Measurements from ENCODE around the gene WASF3. TPM values are rescaled to one million over a fixed set of nuclear protein-coding genes. Genes with fewer than 3 reads are reported as not detected.

Gene WASF3
- total RNA-seq, 1 experiment from 2014 or later = not detected

DNA sequence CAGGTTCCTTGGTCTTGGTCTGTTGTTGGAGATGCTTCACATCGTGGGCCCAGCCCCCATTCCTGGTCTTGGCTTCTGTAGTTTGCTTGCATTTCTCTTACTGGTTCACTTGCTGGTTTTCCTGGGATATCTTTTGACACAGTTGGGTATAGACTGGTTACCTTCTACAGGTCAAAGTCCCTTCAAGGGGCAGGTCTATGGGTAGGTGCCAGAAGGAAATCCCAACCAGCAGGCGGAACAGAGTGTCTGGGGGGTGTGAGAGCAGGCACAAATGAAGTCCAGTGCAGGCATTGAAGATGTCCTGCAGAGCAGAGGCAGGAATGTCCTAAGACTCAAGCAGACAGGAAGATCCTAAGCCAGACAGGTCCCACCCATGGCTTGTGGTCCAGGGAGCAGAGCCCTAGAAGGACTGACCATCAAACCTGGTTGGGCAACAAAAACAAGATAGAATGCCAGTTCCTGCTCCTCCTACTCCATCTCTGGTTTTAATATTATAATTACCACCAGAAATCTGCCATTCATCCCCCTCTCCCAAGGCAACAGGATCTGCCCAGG, 17.7 kb upstream of the WASF3 start:
- DNase-seq = no peak

DNA sequence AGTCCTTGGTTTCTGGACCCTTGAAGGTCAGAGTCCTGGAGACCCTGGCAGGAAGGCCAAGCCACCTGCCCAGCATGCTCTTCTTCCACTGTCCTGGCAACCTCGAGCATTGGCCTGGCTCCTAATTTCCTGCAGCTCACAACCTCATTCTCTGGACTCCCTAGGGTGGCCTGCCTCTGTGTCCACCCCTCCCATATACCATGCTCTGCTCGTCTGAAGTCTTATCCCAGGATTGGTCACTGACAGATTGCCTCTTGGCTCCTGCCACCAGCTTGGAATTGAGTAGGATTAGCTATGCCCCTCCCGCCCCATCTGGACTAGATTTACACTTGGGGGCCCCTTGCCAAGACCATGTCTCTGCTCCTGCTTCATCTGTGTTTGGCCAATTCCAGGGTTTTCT, 17.1 kb upstream of the WASF3 start:
- Histone ChIP-seq H2AFZ (ENCODE audit: low read length) (no peak overlapping the region), H3K9me2 (replicated peaks; ENCODE audit: insufficient read depth, low read length) (no peaks in the 10 kb centered on the region), H3K9ac (ENCODE audit: low read length) (no peak overlapping the region), H3K79me2 (ENCODE audit: low read length) (no peaks in the 10 kb centered on the region), H3K27ac (ENCODE audit: low read length) (no peak overlapping the region), H3K9me3 (ENCODE audit: low read length) (no peaks in the 10 kb centered on the region), H3K36me3 (ENCODE audit: insufficient read depth, low read length) (no peaks in the 10 kb centered on the region), H3K4me2 (ENCODE audit: low read depth, low read length, poor library complexity, severe bottlenecking) (no peak overlapping the region), H4K20me1 (ENCODE audit: insufficient read depth, low read depth, low read length) (no peaks in the 10 kb centered on the region), H3K4me1 (ENCODE audit: low read length) (no peaks in the 10 kb centered on the region), H3K27me3 (ENCODE audit: low read length) (no peaks in the 10 kb centered on the region), H3K4me3 (ENCODE audit: low read length) (no peak overlapping the region)
- DNase-seq = no peak

More for the DNA sequence above, 17.7 kb upstream of the WASF3 start:
- no peaks in the 10 kb centered on the region for H3K4me1 ChIP-seq (ENCODE audit: low read length)
- no peaks in the 10 kb centered on the region for H3K9me2 ChIP-seq (replicated peaks; ENCODE audit: insufficient read depth, low read length)
- H3K4me2 ChIP-seq (ENCODE audit: low read depth, low read length, poor library complexity, severe bottlenecking) = no peak overlapping the region
- H3K36me3 ChIP-seq (ENCODE audit: insufficient read depth, low read length) = no peaks in the 10 kb centered on the region
- H3K79me2 ChIP-seq (ENCODE audit: low read length) = no peaks in the 10 kb centered on the region
- no peak overlapping the region for H3K27ac ChIP-seq (ENCODE audit: low read length)
- H3K9ac ChIP-seq (ENCODE audit: low read length) = no peak overlapping the region
- no peaks in the 10 kb centered on the region for H3K9me3 ChIP-seq (ENCODE audit: low read length)
- no peaks in the 10 kb centered on the region for H3K27me3 ChIP-seq (ENCODE audit: low read length)
- H2AFZ ChIP-seq (ENCODE audit: low read length) = no peak overlapping the region
- no peak overlapping the region for H3K4me3 ChIP-seq (ENCODE audit: low read length)
- H4K20me1 ChIP-seq (ENCODE audit: insufficient read depth, low read depth, low read length) = no peaks in the 10 kb centered on the region

DNA sequence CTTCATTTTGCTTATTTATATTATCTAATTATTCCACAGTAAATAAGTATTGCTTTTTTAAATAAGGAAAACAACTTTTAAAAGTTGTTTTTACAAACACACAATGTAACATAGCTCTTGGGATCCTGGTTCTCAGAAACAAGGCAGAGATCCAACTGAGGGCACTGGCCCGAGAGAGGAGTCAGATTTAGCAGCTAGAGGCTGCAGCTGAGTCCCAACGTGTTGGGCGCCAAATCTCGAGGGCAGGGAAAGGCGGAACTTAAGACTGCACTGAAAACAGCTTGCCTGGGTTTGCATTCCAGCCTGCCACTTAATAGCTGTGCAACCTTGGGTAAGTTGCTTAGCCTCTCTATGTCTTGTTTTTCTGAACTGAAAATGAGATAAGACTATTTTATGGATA, 16.4 kb upstream of the WASF3 start:
- Histone ChIP-seq H3K27ac (ENCODE audit: low read length) (no peak overlapping the region), H2AFZ (ENCODE audit: low read length) (no peak overlapping the region), H3K9me2 (replicated peaks; ENCODE audit: insufficient read depth, low read length) (no peaks in the 10 kb centered on the region), H3K9me3 (ENCODE audit: low read length) (no peaks in the 10 kb centered on the region), H4K20me1 (ENCODE audit: insufficient read depth, low read depth, low read length) (no peaks in the 10 kb centered on the region), H3K4me2 (ENCODE audit: low read depth, low read length, poor library complexity, severe bottlenecking) (no peak overlapping the region), H3K4me1 (ENCODE audit: low read length) (no peaks in the 10 kb centered on the region), H3K36me3 (ENCODE audit: insufficient read depth, low read length) (no peaks in the 10 kb centered on the region), H3K4me3 (ENCODE audit: low read length) (no peak overlapping the region), H3K79me2 (ENCODE audit: low read length) (no peaks in the 10 kb centered on the region), H3K27me3 (ENCODE audit: low read length) (no peaks in the 10 kb centered on the region), H3K9ac (ENCODE audit: low read length) (no peak overlapping the region)
- DNase-seq = no peak

DNA sequence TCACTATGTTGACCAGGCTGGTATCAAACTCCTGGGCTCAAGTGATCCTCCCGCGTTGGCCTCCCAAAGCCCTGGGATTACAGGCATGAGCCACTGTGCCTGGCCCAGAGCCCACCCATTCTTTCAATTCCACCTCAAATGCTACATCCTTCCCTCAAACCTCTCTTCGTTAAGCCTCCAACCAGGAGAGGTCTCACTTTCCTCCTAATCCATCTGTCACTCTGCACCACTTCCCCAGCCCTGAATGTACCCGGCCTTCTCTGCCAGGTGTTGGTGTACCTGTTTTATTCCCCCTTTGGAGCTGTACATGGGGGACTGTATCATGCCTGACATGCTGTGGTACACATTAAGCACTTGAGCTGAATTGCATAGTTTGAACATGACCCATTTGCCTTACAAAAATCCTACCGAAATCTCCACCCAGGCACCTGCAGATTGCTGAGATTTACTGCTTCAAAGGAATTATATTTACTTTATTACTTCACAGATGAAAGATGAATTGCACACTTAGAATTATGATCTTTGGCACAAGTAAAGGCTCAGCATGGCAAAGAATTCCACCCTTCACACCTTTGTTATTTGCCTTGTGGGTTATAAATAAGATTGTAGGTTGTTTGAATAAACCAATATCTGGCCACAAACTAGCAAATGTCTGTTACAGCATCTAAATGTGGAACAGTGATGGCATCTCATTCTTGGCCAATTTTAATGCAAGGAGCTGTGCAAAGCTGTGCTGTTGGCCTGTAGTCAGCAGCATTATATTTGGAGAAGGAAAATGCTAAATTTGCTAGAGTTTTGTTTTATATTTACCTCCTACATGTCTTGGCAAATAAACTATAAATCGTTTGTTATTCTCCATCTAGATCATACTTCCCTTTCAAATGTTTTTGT, 15.6 kb upstream of the WASF3 start:
- H3K4me1 ChIP-seq (ENCODE audit: low read length) = no peaks in the 10 kb centered on the region
- no peak overlapping the region for H3K4me2 ChIP-seq (ENCODE audit: low read depth, low read length, poor library complexity, severe bottlenecking)
- no peaks in the 10 kb centered on the region for H3K36me3 ChIP-seq (ENCODE audit: insufficient read depth, low read length)
- H2AFZ ChIP-seq (ENCODE audit: low read length) = no peak overlapping the region
- H3K79me2 ChIP-seq (ENCODE audit: low read length) = no peaks in the 10 kb centered on the region
- H3K9me2 ChIP-seq (replicated peaks; ENCODE audit: insufficient read depth, low read length) = no peaks in the 10 kb centered on the region
- H3K9me3 ChIP-seq (ENCODE audit: low read length) = no peaks in the 10 kb centered on the region
- H3K4me3 ChIP-seq (ENCODE audit: low read length) = no peak overlapping the region
- H3K9ac ChIP-seq (ENCODE audit: low read length) = no peak overlapping the region
- DNase-seq = no peak
- H4K20me1 ChIP-seq (ENCODE audit: insufficient read depth, low read depth, low read length) = no peaks in the 10 kb centered on the region
- H3K27me3 ChIP-seq (ENCODE audit: low read length) = no peaks in the 10 kb centered on the region
- H3K27ac ChIP-seq (ENCODE audit: low read length) = no peak overlapping the region

DNA sequence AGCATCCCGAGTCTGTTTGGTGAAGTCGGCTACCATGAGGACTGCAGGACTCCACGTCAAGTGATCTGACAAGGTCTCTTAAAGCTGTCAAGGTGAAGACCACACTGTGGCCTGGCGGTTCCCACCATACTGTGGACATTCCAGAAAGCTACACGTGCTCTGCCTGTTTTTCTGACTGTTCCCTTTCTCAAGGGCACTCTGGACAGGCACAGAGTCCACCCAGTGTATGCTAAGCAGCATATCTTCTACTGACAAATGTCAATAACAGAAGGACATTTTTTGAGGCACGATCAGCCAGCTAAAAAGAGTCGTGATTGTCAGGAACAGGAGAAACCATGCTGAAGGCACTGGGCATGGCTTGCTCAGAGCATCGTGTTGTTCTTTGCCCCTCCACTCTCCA, 12.8 kb upstream of the WASF3 start:
- no peaks in the 10 kb centered on the region for H4K20me1 ChIP-seq (ENCODE audit: insufficient read depth, low read depth, low read length)

DNA sequence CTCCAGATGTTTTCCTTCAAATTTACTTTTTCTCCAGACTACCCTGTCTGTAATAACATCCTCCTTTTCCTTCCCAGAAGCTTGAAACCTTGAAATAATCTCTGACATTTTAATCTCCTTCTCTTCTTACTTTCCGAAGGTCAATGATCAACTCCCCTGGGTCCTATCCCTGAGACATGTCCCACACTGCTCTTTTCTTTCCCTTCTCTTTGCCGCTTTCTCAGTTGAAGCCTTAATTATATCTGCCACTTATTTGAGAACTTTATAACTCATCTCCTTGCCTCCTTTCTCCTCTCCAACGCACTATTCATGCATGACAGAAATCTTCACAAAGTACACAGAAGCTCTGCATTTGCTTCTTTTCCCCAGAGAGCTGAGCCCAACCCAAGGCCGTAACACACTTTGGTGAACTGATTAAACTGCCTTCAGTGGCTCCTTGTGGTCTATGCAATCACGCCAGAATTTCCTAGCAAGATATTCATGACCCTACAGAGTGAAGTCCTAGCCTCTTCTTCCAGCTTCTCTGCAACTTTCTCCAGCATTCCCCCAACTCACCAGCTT, 9.2 kb upstream of the WASF3 start:
- H3K27me3 ChIP-seq (ENCODE audit: low read length) = no peaks in the 10 kb centered on the region
- H2AFZ ChIP-seq (ENCODE audit: low read length) = no peak overlapping the region
- no peaks in the 10 kb centered on the region for H3K79me2 ChIP-seq (ENCODE audit: low read length)

More for the DNA sequence above, 12.8 kb upstream of the WASF3 start:
- Histone ChIP-seq H3K9me3 (ENCODE audit: low read length) (no peaks in the 10 kb centered on the region), H3K4me3 (ENCODE audit: low read length) (no peak overlapping the region), H3K79me2 (ENCODE audit: low read length) (no peaks in the 10 kb centered on the region), H3K27ac (ENCODE audit: low read length) (no peak overlapping the region), H3K27me3 (ENCODE audit: low read length) (no peaks in the 10 kb centered on the region), H3K9ac (ENCODE audit: low read length) (no peak overlapping the region), H2AFZ (ENCODE audit: low read length) (no peak overlapping the region), H3K4me2 (ENCODE audit: low read depth, low read length, poor library complexity, severe bottlenecking) (no peak overlapping the region), H3K9me2 (replicated peaks; ENCODE audit: insufficient read depth, low read length) (no peaks in the 10 kb centered on the region), H3K36me3 (ENCODE audit: insufficient read depth, low read length) (no peaks in the 10 kb centered on the region), H3K4me1 (ENCODE audit: low read length) (no peaks in the 10 kb centered on the region)
- no peak for DNase-seq

DNA sequence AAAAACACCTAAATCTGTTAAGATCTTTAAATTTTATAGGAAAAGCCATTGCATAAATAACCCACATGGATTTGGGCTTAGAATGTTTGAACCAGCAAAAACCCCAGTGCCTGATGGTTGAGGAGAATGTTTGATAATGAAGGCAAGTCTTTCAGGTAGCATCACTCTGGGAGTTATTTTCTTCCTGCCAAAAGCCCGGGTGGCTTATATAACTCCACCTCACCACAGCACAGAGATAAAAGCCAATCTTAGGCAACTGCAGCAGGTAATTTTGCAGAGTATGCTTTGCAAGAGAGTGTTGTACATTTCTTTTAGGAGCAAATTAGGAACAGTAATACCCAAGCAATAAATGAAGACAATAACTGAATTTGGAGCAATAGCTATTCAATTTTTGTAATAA, 7.8 kb upstream of the WASF3 start:
- Histone ChIP-seq H2AFZ (ENCODE audit: low read length) (no peak overlapping the region), H3K27ac (ENCODE audit: low read length) (no peak overlapping the region), H4K20me1 (ENCODE audit: insufficient read depth, low read depth, low read length) (no peaks in the 10 kb centered on the region), H3K4me1 (ENCODE audit: low read length) (no peaks in the 10 kb centered on the region), H3K4me2 (ENCODE audit: low read depth, low read length, poor library complexity, severe bottlenecking) (no peak overlapping the region), H3K36me3 (ENCODE audit: insufficient read depth, low read length) (no peaks in the 10 kb centered on the region), H3K4me3 (ENCODE audit: low read length) (no peak overlapping the region), H3K9me3 (ENCODE audit: low read length) (no peaks in the 10 kb centered on the region), H3K9ac (ENCODE audit: low read length) (no peak overlapping the region), H3K9me2 (replicated peaks; ENCODE audit: insufficient read depth, low read length) (no peaks in the 10 kb centered on the region), H3K79me2 (ENCODE audit: low read length) (no peaks in the 10 kb centered on the region), H3K27me3 (ENCODE audit: low read length) (no peaks in the 10 kb centered on the region)
- no peak for DNase-seq

More for the DNA sequence above, 9.2 kb upstream of the WASF3 start:
- Histone ChIP-seq H3K36me3 (ENCODE audit: insufficient read depth, low read length) (no peaks in the 10 kb centered on the region), H3K9me3 (ENCODE audit: low read length) (no peaks in the 10 kb centered on the region), H4K20me1 (ENCODE audit: insufficient read depth, low read depth, low read length) (no peaks in the 10 kb centered on the region), H3K4me3 (ENCODE audit: low read length) (no peak overlapping the region), H3K9me2 (replicated peaks; ENCODE audit: insufficient read depth, low read length) (no peaks in the 10 kb centered on the region), H3K4me2 (ENCODE audit: low read depth, low read length, poor library complexity, severe bottlenecking) (no peak overlapping the region), H3K27ac (ENCODE audit: low read length) (no peak overlapping the region), H3K9ac (ENCODE audit: low read length) (no peak overlapping the region), H3K4me1 (ENCODE audit: low read length) (no peaks in the 10 kb centered on the region)
- no peak for DNase-seq

DNA sequence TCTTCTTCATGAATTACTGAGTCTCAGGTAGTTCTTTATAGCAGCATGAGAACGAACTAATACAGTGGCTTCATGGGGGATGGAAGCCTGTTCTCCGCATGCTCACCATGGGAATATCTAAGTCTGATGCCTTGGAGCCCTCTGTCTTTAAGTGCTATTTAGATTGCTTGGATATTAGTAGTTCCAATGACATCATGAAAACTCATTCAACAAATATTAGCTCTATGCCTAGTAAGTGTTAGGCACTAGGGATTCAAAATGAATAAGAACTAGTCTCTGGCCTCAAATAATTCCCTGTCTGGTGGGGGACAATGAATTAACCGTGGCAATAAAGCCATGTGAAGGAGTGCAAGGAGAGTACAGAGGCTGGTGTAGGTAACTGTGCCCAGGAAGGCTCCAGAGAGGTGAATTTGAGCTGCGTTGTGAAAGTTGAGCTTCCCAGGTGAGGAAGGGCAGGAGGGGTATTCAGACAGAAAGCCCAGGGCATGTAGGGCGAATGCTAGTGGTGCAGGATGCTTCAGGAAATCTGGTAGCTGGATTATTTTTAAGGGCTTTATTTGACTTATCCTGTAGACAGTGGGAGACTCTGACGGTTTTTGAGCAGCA, 6.1 kb upstream of the WASF3 start:
- Histone ChIP-seq H3K79me2 (ENCODE audit: low read length) (no peaks in the 10 kb centered on the region), H3K4me2 (ENCODE audit: low read depth, low read length, poor library complexity, severe bottlenecking) (no peak overlapping the region), H3K9me3 (ENCODE audit: low read length) (no peaks in the 10 kb centered on the region), H3K9me2 (replicated peaks; ENCODE audit: insufficient read depth, low read length) (no peaks in the 10 kb centered on the region), H3K4me1 (ENCODE audit: low read length) (no peaks in the 10 kb centered on the region), H3K36me3 (ENCODE audit: insufficient read depth, low read length) (no peaks in the 10 kb centered on the region), H2AFZ (ENCODE audit: low read length) (no peak overlapping the region), H4K20me1 (ENCODE audit: insufficient read depth, low read depth, low read length) (no peaks in the 10 kb centered on the region), H3K9ac (ENCODE audit: low read length) (no peak overlapping the region), H3K4me3 (ENCODE audit: low read length) (no peak overlapping the region), H3K27ac (ENCODE audit: low read length) (no peak overlapping the region), H3K27me3 (ENCODE audit: low read length) (no peaks in the 10 kb centered on the region)
- no peak for DNase-seq

Data from Karpas-422 (cell line).